HFFc6 (cell line): ENCODE data around the gene KANSL1. TPM values are rescaled to one million over a fixed set of nuclear protein-coding genes. Genes with fewer than 3 reads are reported as not detected.

ENCODE experiments used
- DNase-seq: peaks from one replicate; pipeline ENCODE4 v3.0.0-alpha.2; 2018
- H3K27ac Mint-ChIP-seq: 2 replicates; pipeline ENCODE4 v1.8.0; 2020; ENCODE audit warnings: mild to moderate bottlenecking, mixed read lengths
- H3K27me3 Mint-ChIP-seq: 2 replicates; pipeline ENCODE4 v1.8.0; 2021; ENCODE audit warnings: mild to moderate bottlenecking, moderate library complexity, mixed read lengths; ENCODE audit not compliant: insufficient read depth
- H3K36me3 Mint-ChIP-seq: 2 replicates; pipeline ENCODE4 v1.8.0; 2021; ENCODE audit warnings: low read depth, mixed read lengths
- H3K4me1 Mint-ChIP-seq: 2 replicates; pipeline ENCODE4 v1.8.0; 2020; ENCODE audit warnings: low read depth, mixed read lengths
- H3K4me3 Mint-ChIP-seq: 2 replicates; pipeline ENCODE4 v1.8.0; 2020; ENCODE audit warnings: mild to moderate bottlenecking, moderate library complexity, mixed read lengths
- H3K9me3 Mint-ChIP-seq: 2 replicates; pipeline ENCODE4 v1.8.0; 2020; ENCODE audit warnings: mild to moderate bottlenecking, mixed read lengths
- CTCF ChIP-seq: fragments of 200-600 bp; sonication (generic); IDR thresholded peaks from 2 replicates; pipeline ENCODE4 v1.5.0; 2021; ENCODE audit warnings: antibody characterized with exemption, mild to moderate bottlenecking
- total RNA-seq, 6 experiments: library from RNA; stranded (reverse); fragmentation: NEBNext Ultra II Directional; extraction: Animal tissue kit (Norgen Biotek cat#: 25700); gene quantifications; 2 replicates in 1 of 6; 3 replicates in 5 of 6; pipeline ENCODE4 v1.2.3, GENCODE V29; 2021

The KANSL1 gene
- total RNA-seq, 6 experiments from 2014 or later, result 23.8 to 33.0 (median 27.7) TPM

DNA sequence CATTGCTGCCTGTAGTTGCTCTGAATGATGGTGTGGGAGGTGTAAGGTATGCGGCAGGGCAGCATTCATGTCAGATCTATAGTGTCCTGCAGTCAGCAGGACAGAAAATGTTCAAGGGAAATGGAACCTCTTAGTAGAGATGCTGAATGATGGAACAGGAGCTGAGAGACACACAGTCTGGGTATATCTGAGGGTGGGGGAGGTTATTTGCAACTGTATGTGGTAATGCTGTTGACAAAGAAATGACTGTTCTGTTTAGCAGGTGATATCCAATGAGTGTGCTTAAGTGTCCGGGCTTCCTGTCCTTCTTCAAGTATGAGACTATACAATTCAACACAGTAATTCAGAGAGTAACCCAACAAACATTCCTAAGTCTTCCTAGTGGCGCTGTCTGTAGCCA lies 147.6 kb downstream of the KANSL1 start:
- H3K4me3 Mint-ChIP-seq, result no peak overlapping the region
- no peak for TF ChIP-seq CTCF
- H3K27ac Mint-ChIP-seq, result peak overlapping the region; percentile 24; the same call in 1 of the 2 replicates
- DNase-seq, result no peak
- peaks cover 14% of the 10 kb centered on the region for H3K36me3 Mint-ChIP-seq
- peaks cover 20% of the 10 kb centered on the region for H3K4me1 Mint-ChIP-seq
- H3K27me3 Mint-ChIP-seq, result peaks cover 6% of the 10 kb centered on the region
- H3K9me3 Mint-ChIP-seq, result no peaks in the 10 kb centered on the region

GRCh38 chr17:46044989-46045388 lies 148.2 kb downstream of the KANSL1 start:
- DNase-seq, result no peak
- no peak for TF ChIP-seq CTCF
- Mint-ChIP-seq H3K4me3 (no peak overlapping the region), H3K27me3 (peaks cover 3% of the 10 kb centered on the region), H3K27ac (no peak overlapping the region), H3K36me3 (peaks cover 14% of the 10 kb centered on the region), H3K4me1 (peaks cover 20% of the 10 kb centered on the region), H3K9me3 (no peaks in the 10 kb centered on the region)

GRCh38 chr17:46044286-46044928 lies 148.8 kb downstream of the KANSL1 start:
- peaks cover 20% of the 10 kb centered on the region for H3K4me1 Mint-ChIP-seq
- peak overlapping the region; percentile 20; the same call in 1 of the 2 replicates for H3K27ac Mint-ChIP-seq
- no peaks in the 10 kb centered on the region for H3K9me3 Mint-ChIP-seq
- TF ChIP-seq CTCF, result peak; percentile 92
- no peak overlapping the region for H3K4me3 Mint-ChIP-seq
- H3K36me3 Mint-ChIP-seq, result peaks cover 10% of the 10 kb centered on the region
- H3K27me3 Mint-ChIP-seq, result peaks cover 1% of the 10 kb centered on the region
- DNase-seq, result peak; percentile 85

DNA sequence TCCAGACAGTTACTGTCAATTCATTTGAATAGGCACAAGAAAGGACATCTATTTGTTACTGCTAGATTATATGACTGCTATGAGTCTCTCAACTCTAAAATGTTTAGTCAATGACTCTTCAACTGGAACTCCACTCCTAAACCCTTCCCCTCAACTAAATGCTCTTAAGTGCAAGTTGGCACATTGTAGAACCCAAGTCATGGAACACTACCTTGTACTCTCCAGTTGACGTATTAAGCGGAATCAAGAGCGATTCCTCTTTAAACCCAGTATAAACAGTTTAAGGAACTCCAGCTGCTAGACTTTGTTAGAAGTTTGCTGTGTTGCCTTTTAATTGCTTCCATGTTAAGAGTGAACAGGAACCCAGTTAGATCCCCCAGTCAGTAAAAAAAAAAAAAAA lies 149.6 kb downstream of the KANSL1 start:
- Mint-ChIP-seq H3K4me1 (peaks cover 20% of the 10 kb centered on the region), H3K9me3 (no peaks in the 10 kb centered on the region), H3K4me3 (no peak overlapping the region), H3K27me3 (peaks cover 2% of the 10 kb centered on the region), H3K36me3 (peaks cover 9% of the 10 kb centered on the region), H3K27ac (peak overlapping the region; percentile 29; the same call in 1 of the 2 replicates)
- no peak for TF ChIP-seq CTCF
- no peak for DNase-seq

GRCh38 chr17:46042925-46043324 lies 150.3 kb downstream of the KANSL1 start:
- no peak for DNase-seq
- 0 out of 2 replicates have a peak overlapping the region, but pooled peaks have one; percentile 29 for H3K27ac Mint-ChIP-seq
- H3K4me3 Mint-ChIP-seq, result no peak overlapping the region
- peaks cover 2% of the 10 kb centered on the region for H3K27me3 Mint-ChIP-seq
- H3K36me3 Mint-ChIP-seq, result peaks cover 16% of the 10 kb centered on the region
- TF ChIP-seq CTCF, result no peak
- H3K9me3 Mint-ChIP-seq, result no peaks in the 10 kb centered on the region
- peaks cover 20% of the 10 kb centered on the region for H3K4me1 Mint-ChIP-seq
